ENCODE measurements around the gene PFDN1.

- TF ChIP-seq CTCF (IDR thresholded peaks at IDR 0.05) (no peak), POLR2A (IDR thresholded peaks at IDR 0.05) (no peak)
Observed at GRCh38 chr5:140232731-140233130, 70.2 kb downstream of the PFDN1 start.

All from uterus (tissue), 2 donors.